Activated T-cell treated with anti-CD3 and anti-CD28 coated beads for 1 hour (primary cell): ENCODE data around the gene DOCK2.

Experiments
- DNase-seq: peaks from one replicate; pipeline ENCODE4 v3.0.0-alpha.2; 2020; ENCODE audit warnings: low read depth

The DOCK2 gene

DNA sequence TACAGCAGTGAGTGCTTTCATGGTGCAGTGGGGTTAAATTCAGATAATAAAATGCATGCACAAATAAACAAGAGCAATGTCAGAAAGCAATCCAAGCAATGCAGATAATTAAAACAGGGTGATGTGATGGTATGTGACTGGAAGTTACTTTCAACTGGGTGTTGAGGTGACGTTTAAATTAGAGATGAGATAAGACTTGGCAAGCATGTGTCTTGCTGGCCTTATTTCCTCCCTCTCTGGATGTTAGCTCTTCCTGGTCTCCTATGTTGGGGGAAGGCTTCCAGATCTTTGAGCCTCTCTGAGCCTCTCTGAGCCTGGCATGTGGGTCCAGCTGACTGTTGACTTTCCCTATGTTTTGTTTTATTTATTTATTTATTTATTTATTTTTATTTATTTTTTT is 54.4 kb downstream of the DOCK2 start:
- DNase-seq, result no peak

DNA sequence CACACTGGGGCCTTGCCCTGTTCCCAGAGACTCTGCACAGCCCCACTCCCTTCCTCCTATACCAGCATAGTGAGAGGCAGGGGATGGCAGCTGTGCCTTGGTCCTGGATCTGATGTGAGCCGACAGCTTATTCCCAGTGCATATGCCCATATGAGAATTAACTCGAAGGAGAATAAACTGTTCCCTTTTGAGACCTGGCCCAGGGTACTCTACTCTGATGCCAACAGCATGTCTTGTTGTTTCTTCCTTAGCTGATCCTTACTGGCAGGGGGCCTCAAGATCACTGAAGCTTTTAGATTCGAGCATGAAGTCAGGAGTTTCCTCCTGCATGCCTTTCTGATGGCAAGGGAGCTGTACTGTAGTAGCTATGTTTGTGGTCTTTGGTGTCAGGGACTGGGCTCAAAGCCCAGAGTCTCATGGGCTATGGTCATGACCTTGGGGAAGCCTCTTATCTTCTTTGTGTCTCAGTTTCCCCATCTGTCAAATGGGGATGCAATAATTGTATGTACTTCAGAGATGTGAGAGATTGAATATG is 57.1 kb downstream of the DOCK2 start:
- DNase-seq, result no peak

DNA sequence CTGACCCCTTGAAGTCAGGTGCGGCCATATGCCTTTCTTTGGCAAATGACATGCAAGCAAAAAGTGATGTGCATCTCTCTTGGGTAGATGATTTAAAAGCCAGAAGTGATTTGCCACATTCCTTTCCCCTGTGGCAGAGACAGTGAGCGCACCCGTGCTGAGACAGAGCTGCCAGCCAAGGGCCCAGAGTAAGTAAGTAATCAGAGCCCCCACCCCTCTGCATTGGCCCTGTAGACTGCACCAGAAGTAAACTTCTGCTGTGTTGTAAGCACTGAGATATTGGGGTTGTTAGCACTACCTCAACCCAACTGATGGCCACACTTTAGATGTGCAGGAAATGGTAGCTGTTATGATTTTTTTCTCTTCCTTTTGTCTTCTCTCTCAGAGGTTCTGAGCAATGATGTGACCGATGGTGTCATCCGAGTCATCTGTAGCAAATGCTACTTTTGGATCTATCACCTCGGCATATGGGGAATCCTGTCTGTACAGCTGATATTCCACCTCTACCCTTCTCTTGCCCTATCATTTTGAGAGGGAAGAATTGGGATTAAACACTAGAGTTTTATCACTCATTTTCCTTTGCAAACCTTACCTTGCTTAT is 58.0 kb downstream of the DOCK2 start:
- DNase-seq, result no peak

DNA sequence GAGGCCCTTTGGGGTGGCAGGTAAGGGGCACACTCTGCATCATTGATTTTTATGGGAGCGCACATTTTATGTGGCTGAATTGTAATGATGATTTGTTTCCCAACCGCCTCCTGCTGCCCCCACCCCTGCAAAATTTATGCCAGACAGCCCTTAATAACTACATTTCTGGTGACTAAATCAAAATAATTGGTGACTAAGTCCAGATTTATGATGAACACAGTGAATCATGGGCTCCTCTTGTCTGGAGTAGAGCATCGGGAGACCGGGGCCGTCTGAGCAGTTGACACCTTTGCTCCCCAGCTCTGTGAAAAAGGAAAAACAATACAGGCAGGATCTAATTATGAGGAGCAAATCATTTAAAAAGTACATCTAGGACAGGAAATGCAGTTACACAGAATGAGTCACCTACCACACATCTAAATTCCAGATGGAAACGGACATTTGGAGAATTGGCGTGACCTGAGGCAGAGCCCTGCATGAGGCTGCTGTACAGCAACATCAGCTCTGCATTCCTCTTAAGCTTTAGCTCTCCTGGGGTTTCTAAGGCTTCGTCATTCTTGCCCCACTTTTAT is 58.9 kb downstream of the DOCK2 start:
- DNase-seq, result no peak

DNA sequence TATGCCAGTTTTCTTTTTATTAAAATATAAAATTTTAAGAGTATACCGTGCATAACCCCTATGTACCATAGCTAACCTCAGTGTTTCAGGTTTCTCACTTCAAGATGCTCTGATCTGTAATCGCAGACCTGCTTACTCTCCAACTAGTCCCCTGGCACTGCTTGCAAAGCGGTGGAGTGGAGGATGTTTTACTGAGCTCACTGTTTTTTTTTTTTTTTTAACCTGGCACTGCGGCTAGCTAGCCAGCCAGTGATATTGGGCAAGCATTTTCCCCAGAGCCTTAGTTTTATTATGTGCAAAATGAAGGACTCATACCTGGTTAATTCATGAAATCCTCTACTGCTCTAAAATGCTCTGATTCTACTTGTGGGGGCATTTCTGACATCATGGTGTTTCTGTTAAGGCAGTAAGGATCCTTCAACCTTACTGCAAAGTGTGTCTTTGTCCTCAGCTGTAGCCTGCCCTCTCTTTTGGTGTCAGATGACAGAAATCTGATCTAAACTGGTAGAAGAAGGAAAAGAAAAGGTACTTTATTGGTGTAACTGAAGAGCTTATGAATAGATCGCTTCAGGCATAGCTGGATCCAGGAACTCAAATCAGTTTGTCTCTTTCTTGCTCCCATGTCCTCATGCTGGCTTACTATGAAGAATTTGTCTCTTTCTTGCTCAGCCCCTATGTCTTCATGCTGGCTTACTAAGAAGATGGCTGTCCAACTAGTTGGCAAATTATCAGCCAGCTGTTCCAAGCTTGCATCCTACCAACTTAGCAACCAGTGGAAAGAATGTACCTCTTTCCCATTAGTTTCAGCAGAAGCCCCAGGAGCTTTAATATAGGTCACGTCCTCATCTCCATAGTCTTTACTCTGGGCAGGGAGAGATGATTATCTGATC is 59.8 kb downstream of the DOCK2 start:
- DNase-seq, result no peak

DNA sequence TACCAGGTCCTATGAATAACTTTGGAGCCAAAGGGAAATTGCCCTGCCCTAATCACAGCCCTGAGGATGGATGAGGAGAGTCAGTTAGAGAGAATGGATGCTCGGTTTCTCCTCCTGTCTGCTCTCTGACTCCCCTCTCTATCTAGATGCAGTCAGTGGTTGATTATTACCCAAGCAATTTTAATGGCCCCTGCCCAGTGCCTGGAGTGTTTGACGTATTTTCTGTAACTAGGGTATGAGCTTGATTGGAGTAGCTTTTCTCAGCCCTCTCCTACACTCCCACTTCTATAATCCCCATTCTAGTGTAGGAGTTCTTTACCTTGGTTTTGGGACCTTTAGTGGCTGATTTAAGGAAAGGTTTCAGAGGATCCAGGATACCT is 60.4 kb downstream of the DOCK2 start:
- DNase-seq, result no peak

DNA sequence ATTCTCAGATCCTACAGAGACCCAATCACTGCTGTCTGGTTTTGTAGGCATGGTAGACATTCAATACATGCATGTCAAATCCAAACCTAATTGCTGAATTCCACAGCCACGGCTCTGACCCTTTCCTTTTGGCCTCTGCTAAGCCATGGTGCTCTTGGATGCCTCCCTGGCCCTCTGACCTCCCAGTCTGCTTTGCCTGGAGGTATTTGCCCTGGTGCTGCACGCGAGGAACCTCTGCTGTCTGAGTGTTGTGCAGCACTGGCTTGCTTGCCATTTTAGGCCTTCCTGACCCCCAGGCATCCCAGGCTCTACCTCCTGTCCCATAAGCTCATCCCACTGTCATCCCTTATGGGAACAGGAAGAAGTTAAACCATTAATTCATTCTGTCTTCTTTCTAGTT is 60.9 kb downstream of the DOCK2 start:
- no peak for DNase-seq

DNA sequence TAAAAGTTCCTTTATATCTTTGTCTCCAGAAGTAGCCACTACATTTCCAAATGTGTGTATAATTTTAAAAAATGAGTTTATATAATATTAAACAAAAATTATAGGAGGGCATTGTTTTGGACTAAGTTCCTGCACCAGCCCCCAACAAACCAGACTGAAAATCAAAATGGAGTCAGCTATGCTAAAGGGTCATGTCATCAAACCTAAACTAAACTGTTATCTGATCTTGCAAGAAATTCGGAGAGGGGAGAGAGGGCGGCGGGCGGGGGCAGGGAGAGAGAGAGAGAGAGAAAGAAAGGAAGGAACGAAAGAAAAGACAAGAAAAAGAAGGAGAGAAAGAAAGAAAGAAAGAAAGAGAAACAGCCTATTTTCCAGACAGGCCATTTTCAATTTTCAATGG is 63.5 kb downstream of the DOCK2 start:
- no peak for DNase-seq

DNA sequence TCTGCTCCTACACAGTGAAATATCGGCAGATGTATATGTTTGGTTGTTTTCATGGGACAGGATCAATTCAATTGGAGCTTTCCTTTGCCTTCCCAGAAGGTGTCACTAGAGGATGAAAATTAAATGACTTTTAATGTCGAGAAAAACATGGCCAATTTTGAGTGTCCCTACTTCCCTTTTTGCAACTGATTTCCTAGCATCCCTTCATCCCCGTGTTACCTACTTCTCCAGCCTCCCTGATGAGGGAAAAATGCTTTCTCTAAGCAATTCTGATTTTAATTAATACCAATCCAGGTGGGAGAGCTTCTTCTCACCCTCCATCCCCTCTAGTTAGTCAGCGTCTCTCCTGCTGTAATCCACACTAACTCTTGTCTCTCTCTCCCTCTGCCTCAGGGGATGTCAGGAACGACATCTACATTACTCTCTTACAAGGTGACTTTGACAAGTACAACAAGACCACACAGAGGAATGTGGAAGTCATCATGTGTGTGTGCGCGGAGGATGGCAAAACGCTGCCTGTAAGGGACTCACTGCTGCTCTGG is 64.9 kb downstream of the DOCK2 start:
- no peak for DNase-seq

DNA sequence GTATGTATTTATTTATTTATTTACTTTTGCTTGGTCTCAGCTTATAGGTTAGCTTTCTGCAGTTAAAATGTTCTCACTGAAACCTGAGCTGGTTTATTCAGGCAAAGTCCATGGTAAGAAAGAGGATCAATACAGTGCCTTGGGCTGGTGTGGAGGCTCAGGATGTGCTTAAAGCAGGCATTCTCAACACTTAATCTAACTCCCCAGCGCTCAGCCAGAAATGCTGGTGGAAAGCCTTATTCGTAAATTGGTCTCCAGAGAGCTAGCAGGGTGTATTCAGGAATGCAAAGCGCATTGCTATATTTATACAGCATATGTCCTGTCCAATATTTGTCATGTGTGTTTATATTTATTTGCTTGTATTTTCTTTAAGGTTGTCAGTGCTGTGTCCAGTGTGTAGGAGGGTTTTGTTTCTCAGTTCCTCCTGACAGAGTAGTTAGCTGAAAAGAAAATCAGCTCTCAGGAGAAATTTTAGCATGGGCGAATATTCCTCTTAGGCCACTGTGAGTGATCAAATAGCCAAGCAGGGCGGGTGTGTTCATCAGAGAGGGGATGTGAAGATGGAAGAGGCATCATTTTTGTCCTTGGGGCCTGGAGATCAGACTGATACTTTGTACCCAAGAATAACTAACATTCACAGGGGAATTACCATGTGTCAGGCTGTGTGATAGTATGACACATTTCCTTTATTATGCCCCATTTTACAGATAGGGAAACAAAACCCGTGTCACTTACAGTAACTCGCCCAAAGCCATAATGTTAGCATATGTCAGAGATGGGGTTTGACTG is 65.8 kb downstream of the DOCK2 start:
- DNase-seq, result no peak

DNA sequence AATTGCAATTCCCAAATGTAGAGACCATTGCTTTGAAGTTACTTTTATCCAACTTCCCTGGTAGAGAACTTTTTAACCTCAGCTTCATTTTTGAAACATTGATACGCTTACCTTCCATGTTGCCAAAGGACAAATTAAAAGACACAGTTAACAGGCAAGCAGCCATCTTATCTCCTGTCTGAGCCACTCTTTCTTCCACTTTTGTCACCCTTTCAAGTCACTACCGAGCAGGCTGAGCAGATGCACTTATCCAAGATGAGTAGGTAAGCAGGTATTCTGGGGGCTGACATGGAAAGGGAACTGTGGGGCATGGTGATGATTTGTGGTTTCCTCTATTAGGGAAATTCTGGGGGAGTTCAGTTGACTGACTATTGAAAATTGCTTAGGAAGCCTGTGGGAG is 66.7 kb downstream of the DOCK2 start:
- DNase-seq, result no peak

DNA sequence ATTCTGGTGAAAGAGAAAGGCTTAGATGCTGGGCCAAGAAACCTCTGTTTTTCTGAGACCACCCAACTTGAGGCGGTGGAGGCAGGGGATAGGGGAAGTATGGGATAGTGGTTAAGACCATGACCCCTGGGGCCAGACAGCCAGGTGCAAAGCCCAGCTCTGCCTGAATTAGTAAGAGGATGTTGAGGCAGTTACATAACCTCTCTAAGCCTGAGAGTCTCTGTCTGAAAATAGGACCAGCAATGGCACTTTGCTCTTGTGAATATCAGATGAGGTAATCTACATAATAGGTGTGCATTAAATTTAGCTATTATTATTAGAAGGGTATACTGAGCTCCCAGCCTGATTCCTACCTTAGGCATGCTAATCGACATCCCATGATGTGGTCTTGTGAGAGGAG is 68.2 kb downstream of the DOCK2 start:
- no peak for DNase-seq

DNA sequence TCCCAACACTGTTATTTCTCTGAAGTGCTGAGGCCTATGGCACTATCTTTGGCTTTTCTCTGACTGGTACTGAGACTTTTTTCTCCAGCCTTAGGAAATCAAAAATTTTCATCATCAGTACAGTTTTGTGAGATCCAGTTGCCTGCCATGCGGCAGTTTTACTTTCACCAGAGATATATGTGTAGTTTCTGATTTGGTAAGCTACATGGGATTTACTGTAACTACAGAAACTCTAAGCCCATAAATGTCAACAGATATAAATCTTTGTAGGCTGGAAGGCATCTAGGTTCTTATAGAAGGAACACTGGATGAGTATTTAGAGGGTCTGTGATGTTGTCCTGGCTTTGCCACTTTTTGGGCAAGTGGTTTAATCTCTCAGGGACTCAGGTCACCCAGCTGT is 69.0 kb downstream of the DOCK2 start:
- DNase-seq, result no peak

DNA sequence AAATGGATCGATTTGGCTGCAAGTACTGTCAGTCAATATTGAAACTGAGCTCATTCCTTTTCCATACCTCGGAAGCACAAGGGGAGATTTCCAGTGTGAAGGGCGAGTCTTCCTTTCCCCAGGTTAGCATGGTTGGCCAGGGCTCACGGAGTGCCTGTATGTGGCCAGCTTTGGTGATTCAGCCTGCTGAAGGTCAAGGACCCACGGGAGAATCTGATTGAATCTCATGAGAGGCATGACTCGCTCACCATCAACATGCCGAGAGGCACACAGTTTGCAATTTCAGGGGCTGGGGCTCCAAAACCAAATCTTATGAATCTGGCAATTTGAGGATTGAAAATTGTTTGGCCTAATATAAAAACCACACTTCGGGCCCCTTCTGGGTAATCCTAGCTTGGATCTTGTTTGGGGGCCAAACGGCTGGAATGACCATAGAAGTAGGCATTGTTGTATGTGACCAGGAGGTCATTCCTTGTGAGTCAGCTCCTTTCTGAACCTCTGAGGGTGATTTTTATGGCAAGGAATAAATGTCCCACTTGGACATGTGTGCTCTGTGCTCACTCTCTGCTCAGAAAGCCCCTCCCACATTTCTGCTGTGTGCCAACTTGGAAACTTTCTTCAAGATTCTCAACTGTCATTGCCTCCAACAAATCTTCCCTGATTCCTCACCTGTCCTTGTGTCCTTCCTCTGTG is 69.8 kb downstream of the DOCK2 start:
- no peak for DNase-seq

DNA sequence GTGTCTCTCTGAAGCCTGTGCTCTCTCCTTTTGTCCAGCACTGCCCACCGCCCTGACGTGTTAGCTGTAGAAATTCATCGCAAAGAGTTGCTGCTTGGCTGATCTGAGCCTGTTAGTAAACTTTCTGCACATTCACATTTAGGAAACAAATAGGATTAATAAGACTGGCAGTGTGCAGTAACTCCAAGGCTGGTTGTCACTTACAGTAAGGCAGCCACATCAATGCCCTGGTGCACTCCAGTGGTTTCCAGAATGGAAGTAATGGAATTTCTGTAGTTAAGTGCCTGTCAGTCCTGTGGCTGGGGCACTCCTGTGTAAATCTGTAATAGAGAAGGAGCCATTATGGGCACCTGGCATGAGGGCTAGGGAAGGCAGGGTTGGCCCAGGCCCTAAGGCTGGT is 70.6 kb downstream of the DOCK2 start:
- DNase-seq, result no peak

DNA sequence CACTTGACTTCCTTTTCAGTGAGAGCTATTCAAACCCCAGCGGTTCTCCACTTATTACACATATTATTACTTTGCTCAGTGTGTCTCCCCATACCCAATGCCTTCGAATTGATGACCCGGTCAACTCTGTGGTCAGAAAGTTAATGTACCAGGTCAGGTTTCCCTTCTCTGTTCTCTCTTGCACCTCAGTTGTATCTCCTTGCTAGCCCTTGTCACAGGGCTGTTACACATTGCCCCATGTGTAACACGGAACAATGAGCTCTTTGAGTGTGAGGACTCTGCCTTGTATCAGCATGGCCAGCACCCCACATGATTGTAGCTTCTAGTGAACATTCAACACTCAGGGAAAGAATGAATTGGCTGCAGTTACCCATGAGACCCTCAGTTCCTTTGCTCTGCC is 73.6 kb downstream of the DOCK2 start:
- DNase-seq, result no peak

DNA sequence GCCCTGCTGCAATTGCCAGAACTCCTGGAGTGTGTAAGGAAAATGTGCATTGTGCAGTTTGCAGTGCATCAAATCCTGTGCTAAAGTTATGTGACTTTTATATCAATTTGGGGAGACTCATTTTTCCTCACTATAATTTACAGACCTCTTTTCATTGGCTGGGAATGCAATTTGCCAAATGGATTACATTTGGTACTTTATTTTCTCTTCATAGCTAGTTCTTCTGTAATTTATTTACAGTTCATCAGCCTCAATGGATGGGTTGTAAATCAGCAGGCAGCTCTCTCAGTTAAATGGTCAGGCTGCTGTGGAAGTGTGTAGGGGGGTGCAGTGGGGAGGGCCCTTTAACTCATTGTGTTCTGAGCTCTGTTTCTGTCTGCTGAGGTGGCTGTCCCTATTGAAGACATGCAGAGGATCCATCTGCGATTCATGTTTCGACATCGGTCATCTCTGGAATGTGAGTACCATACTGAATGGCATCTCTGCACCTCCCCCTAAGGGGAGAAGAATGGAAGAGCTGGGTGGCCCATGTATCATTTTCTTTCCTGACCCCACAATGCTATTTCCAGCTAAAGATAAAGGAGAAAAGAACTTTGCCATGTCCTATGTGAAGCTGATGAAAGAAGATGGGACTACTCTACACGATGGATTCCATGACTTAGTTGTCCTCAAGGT is 74.6 kb downstream of the DOCK2 start:
- no peak for DNase-seq

DNA sequence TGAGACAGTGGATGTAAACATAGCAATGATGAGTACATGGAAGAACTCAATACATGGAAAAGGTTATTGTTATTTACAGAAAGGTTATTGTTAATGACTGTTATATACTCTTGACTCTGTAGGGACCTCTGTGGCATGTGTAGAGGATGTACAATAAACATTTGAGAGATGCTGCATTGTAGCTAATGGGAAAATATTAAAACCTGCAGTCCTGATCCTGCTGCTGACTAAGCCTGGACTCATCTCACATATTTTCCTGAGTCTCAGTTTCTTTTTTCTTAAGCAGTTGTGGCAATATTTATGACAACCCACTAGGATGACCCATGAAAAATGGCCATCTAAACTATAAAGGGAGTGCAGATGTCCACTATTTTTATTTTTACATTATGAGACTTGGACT is 75.4 kb downstream of the DOCK2 start:
- no peak for DNase-seq

DNA sequence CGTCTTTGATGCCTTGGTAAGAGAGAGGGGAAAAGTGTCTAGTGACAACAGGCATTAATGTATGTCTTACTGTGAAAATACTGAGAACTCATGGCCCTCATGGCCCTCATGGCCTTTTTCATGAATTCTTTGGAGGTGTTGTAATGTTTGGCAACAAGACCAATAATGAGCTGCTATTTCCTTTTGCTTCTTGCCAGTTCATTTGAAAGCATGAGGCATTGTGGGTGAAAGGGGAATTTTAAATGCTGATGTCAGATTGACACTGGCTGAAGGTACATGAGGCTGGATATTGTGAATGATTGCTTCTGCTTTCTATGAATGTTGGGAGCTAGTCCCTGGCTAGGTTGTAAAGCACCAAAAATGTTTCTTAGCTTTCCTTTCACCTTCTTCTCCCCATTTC is 79.2 kb downstream of the DOCK2 start:
- no peak for DNase-seq

DNA sequence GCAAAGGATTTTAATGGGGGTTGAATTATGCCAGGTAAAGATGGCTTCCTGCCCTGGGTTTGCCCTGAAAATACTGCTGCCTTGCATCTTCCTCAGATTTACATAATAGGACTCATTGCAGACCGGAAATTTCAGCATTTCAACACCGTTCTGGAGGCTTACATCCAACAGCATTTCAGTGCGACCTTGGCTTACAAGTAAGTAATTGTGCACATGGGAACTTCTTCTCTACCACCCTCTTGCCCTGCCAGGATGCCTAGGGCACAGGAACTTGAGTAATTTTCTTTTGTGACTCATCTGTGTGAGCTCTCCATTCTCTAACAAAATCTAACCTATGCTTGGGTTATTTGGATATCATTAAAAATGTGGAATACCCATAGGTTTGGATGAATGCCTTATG is 80.2 kb downstream of the DOCK2 start:
- DNase-seq, result no peak
